GM19240 (cell line): ENCODE data around the gene NEURL4.

Source experiments
- DNase-seq: peaks from one replicate; pipeline ENCODE4 v3.0.0; 2011; ENCODE audit warnings: low spot score; ENCODE audit not compliant: insufficient read length

NEURL4 gene

DNA sequence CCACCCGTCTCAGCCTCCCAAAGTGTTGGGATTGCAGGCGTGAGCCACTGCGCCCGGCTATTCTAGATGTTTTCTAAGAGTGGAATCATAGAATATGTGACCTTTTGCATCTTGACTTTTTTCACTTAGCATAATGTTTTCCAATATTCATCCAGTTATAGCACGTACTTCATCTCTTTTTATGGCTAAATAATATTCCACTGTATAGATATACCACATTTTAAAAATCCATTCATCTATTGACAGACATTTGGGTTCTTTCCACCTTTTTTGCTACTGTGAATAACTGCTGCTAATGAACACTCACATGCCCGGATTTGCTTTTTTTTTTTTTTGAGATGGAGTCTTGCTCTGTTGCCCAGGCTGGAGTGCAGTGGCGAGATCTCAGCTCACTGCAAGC lies 25.0 kb downstream of the NEURL4 start:
- no peak for DNase-seq

DNA sequence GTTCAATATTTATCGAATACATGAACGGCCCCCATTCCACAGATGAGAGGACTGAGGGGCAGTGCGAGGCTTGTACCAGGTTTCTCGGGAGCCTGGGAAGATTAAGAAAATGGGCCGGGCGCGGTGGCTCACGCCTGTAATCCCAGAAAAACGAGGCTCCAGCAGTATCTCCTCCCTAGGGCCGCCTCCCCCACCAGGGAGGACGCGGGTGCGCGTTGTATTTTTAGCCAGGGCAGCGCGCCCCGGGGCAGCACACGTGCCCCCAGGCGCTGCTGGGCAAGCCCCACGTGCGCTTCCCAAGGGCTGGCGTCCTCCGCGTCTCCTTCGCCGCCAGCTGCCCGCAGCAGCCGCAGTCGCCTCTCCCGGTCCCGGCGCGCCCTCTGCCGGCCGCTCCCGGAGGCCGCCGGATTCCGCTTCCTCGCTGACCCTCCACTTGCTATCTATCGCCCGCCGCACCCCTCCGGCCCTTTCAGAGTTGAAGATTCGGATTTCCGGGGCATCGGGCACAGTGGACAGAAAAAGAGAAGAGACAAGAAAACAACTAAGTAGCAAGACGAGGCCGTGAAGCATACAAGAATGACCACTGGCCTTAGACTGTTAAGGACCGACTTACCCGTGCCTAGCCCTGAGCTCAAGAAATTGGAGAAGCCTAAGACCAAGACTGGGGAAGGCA lies 32.8 kb downstream of the NEURL4 start:
- DNase-seq: peak; percentile 79

DNA sequence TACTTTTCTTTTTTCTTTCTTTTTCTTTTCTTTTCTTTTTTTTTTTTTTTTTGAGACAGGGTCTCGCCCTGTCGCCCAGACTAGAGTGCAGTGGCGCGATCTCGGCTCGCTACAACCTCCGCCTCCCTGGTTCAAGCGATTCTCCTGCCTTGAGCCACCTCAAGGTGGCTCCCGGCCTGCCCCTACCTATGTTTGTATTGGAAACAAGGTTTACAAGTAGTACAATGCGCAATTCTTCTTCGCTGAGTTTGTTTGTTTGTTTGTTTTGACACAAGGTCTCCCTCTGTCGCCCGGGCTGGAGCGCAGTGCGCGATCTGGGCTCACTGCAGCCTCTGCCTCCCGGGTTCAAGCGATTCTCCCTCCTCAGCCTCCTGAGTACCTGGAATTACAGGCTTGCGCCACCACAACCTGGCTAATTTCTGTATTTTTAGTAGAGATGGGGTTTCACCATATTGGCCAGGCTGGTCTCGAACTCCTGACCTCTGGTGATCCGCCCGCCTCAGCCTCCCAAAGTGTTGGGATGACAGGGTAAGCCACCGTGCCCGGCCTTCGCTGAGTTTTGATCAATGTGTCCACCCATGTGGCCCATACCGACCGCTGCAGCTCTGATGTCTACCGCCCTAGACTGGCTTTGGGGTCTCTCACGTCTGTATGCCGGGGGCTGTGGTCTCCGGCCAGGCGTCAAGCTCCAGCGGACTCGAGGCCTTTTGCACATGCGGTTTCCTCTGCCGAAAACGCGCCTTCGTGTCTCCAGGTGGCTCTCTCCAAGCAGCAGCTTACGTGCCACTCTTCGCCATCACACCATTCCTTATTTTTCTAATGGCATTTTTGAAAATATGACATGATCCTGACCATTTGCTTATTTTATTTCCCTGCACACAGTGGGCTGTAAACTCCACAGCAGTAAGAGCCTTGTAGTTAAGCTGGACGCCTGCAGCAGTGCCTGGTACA lies 33.6 kb downstream of the NEURL4 start:
- no peak for DNase-seq

DNA sequence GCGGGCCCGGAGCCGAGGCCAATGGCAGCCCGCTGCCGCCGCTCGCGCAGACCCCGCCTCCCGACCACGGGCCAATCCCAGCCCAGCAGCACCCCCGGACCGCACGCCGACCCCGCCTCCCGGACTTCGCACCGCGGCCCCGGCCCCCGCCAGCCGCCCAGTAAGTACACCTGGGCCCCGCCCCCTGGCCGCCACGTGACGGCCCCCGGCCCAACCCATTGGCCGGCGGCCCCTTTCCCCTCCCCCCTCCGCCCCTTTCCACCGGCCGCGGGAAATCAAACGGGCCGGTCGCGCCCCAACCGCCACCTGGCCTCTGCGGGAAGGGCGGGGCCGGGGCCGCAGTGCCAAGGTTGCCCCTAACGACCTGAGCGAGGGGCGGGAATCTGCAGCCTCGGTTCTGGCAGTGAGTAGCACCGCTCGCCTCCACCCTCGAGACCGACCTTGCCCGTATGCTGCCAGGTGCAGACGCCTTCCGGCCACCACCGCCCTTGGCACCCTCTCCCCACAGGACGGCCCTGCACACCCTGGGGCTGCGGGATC lies 34.5 kb downstream of the NEURL4 start, which contains the start of gene YBX2:
YBX2 (minus strand) TSS at position 26 of the 540 bp plus-strand sequence. CDS start 139 bp downstream, outside the sequence.
- DNase-seq: peak; percentile 59

DNA sequence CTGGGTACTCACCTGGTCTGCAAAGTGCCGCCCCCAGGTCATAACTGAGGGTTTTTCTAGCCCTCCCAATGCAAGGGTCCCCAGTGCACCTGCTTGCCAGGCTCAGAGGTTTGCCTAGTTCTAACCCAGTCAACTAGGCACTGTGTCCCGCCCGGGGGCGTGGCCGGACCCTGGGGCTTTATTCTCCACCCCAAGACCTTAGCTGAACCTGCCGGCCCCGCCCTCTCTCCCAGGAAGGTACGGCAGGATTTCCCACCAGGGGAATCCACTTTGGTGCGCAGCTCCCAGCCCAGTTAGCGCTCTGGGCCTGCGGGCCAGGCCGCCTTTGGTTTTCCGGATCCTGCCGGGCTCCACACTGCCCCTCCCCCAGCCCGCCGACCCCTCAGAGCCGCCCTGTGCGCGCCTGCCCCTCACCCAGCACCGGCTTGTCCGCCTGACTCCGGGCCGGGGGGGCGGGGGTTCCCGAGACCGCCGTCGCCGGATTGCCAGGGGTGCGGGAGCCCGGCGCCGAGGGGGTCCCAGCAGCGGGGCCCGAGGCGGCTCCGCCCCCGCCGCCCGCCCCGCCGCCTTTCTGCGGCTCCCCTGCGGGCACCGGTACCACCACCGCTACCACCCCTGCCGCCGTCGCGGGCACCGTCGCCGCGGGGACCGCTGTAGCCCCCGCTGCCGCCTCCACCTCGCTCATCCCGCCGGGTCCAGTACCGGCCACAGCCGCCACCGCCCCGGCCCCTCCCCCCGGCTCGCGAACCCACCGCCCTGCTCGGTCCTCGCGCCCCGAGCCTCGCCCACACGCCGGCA lies 35.1 kb downstream of the NEURL4 start:
- no peak for DNase-seq

DNA sequence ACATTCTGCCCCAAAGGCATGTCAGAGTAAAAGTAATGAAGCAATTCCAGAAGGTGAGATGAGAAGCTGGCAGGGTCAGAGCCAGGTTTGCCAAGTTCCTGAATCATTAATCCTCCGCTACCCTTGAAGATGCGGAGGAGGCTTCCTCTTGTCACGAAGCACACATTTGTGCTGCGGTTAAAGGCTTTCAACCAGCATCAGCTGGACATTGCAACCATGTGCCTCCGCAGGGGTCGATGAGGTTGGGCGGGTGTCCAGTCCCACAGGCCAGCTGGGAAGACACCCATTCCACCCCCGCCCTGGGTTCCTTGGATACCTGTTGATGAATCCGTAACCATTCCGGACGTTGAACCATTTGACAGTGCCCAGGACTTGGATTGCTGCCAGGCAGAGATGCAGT lies 36.0 kb downstream of the NEURL4 start:
- no peak for DNase-seq

DNA sequence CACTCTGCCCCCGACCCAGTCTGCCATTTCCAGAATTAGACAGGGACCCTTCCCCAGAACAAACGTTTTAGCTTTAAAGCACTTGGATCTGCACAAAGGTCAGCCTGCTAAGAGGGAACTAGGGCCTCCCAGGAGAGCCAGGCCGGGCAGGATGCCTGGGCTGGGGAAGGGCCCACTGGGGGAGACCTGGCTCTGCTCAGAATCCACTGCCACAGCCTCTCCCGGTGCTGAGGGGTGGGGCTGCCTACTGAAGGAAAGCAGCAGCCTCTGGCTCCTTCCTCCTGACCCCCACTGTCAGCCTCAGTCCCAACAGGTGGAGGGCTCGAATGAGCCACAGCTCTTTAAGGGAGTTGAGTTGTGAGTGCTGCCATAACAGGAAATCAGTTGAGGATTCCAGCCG lies 36.4 kb downstream of the NEURL4 start:
- no peak for DNase-seq

DNA sequence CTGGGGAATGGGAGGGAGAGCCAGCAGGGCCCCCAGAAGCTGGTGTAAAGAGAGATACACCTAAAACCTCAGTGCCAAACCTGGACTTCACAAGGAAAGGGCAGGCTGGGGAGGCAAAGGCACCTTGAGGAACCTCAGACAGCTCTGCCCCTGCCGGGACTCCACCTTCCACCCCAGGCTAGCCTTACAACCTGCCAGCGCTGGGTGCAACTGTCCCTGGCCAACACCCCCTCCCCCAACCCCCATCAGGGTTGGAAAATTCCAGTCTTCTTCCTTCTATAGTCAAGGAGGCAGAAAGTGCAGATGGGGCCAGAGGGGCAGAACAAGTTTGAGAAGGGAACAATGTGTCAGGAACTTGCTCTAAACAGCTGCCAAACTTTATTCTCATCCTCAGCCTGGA lies 36.9 kb downstream of the NEURL4 start:
- DNase-seq: no peak

DNA sequence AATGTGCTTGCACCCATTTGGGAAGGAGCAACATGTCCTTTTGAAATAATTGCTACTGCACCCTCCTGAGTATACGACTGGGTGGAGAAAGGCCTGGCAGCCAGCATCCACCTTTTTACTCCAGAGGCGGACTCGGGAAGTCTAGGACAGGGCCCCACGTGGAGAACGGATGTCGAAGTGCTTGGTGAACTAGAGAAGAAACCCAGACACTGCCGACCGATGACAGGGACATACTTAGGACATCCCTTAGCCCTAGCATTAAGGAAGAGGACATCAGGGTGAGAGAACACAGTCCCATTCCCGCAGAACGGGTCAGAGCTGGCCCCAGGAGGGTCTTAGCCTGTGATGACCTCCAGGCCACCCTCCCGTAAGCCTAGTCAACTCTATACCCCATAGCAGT lies 38.5 kb downstream of the NEURL4 start:
- DNase-seq: no peak

DNA sequence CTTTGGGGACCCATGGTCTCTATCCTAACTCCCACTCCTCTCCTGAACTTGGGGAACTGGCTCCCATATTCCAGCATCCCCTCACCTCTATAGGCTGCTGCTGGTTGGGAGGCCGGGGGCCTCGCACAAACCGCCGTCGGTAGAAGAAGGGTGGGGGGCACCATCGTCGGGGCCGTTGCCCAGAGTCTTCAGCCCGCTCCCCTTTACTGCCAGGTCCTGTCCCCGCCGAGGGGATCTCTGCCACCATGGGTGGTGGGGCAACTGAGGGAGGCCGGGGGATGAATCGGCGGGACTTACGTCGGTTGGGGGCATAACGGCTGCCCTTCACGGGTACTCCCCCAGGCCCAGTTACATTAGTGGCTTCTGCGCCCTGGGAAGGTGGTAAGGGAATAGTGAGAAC lies 39.0 kb downstream of the NEURL4 start:
- no peak for DNase-seq

DNA sequence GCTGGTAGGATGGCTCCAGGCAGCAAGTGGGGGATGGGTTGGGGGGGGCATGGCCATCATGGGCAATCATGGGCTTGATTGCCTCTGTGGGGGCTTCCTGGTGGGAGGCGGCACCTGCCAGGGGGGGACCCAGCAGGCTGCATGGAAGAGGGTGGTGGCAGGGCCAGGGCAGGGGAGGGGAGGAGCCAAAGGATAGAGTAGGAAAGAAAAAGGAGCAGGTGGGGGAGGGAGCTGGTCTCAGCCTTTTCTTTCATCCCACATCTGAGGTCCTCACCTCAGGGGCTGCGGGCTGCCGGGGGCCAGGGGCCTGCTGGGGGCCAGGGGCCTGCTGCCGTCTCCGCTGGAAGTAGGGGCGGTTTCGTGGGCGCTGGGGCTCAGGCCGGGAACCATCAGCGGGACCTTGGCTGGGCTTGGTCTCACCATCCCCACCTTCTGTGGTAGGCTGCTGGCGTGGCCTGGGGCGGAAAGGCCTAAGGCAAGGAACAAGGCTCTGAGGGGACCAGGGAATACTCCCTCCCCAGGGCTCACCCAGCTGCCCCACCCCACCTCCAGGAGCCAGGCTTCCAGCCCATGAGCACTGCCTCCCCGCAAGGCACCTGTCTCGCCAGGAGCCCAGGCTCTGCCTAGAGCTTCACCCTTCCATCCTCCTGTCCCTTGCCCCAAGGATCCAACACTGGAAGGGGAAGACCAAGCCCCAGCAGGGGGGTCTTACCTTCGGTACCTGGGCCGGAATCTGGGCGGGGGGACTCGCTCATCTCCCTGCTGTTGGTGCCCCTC lies 39.7 kb downstream of the NEURL4 start:
- DNase-seq: no peak

DNA sequence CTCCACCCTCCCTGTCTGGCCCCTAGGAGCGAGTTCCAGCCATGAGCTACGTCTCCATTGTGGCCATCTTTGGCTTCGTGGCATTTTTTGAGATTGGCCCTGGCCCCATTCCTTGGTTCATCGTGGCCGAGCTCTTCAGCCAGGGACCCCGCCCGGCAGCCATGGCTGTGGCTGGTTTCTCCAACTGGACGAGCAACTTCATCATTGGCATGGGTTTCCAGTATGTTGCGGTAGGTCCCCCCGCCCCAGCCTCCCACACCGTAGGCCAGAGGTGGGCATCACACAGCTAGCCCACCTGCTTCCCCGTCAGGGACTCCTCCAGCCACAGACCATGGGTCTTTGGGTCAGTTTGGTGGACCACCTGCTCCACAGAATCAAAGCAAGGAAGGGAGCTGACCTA lies 43.5 kb downstream of the NEURL4 start:
- no peak for DNase-seq

DNA sequence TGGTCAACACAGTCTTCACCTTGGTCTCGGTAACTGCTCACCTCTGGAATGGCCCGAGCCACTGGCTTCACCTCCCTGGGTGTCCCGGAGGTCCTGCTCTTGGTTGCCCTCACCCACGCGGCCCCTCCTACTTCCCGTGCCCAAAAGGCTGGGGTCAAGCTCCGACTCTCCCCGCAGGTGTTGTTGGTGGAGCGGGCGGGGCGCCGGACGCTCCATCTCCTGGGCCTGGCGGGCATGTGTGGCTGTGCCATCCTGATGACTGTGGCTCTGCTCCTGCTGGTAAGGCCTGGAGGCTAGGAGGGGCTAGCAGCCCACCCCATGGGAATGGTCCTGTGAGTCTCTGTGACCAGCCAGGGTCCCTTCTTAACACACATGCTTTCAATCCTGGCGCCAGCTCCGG lies 44.2 kb downstream of the NEURL4 start:
- DNase-seq: no peak

DNA sequence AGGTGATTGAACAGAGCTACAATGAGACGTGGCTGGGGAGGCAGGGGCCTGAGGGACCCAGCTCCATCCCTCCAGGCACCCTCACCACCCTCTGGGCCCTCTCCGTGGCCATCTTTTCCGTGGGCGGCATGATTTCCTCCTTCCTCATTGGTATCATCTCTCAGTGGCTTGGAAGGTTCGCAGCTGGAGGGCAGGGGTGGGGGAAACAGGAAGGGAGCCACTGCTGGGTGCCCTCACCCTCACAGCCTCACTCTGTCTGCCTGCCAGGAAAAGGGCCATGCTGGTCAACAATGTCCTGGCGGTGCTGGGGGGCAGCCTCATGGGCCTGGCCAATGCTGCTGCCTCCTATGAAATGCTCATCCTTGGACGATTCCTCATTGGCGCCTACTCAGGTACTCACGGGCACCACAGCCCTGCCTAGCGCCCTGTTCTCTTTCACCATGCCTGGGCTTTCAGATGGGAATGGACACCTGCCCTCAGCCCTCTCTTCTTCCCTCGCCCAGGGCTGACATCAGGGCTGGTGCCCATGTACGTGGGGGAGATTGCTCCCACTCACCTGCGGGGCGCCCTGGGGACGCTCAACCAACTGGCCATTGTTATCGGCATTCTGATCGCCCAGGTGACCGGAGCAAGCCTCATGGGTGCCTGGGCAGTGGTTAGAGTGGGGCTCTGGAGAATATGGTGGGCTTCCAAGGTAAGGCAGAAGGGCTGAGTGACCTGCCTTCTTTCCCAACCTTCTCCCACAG lies 45.5 kb downstream of the NEURL4 start:
- no peak for DNase-seq

DNA sequence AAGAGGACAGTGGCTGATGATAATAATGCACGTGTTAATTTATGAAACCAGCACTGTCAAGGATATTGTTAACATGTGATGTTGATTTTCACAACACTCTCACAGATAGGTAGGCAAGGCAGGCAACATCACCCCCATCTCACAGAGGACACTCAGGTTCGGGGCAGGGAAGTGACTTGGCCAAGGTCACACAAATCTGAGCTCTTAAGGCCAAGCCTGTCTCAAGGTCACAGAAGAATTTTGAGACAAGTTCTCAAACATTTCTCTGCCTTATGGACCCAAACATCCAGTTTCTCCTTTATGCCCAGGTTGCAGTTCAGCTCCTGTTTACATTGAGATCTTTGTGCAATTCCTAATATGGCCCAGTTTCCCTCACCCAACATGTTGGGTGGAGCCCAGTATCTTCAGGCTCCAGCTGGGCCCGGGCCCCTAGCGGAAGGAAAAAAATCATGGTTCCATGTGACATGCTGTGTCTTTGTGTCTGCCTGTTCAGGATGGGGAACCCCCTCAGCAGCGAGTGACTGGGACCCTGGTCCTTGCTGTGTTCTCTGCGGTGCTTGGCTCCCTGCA lies 46.3 kb downstream of the NEURL4 start:
- DNase-seq: no peak

DNA sequence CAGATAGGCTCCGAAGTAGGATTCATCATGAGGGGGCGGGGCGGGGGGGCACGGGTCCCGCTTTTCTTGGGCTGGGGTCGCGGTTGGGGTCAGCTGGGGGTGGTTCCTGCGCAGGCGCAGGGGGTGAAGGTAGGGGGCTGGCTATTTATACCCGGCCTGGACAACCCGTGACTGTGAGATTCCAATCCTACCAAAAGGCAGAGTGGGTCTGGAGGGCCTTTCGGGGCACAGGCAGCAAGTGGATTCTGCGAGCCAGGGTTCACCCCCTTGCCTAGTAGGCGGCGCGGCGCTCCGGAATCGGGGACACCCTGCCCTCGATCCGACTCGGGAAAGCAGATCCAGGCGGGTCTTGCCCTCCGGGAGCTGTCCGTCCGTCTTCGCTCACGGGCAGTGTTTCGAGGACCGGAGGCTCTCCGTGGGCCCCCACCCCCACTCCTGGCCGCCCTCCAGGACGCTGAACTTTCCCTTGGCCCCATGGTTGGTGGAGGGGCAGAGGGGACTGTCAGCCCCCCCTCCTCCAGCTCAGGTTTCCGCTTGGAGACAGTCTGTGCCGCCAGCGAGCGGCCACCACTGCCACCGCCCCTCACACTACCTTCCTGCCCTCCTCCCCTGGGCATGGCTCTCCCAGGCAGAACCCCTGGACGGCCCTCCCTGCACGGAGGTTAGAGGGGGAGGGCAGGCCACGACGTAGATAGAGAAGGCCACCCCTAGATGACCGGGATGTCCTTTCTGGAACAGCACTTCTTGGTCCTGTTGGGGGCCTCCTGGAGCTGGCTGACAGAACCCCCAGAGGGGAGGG lies 47.0 kb downstream of the NEURL4 start:
- no peak for DNase-seq

DNA sequence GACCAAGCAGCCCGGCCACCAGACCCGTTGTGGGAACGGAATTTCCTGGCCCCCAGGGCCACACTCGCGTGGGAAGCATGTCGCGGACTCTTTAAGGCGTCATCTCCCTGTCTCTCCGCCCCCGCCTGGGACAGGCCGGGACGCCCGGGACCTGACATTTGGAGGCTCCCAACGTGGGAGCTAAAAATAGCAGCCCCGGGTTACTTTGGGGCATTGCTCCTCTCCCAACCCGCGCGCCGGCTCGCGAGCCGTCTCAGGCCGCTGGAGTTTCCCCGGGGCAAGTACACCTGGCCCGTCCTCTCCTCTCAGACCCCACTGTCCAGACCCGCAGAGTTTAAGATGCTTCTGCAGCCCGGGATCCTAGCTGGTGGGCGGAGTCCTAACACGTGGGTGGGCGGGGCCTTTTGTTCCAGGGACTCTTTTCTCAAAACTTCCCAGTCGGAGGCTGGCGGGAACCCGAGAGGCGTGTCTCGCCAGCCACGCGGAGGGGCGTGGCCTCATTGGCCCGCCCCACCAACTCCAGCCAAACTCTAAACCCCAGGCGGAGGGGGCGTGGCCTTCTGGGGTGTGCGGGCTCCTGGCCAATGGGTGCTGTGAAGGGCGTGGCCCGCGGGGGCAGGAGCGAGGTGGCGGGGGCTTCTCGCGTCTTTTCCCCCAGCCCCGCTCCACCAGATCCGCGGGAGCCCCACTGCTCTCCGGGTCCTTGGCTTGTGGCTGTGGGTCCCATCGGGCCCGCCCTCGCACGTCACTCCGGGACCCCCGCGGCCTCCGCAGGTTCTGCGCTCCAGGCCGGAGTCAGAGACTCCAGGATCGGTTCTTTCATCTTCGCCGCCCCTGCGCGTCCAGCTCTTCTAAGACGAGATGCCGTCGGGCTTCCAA lies 47.8 kb downstream of the NEURL4 start, which contains the start of gene SLC2A4:
SLC2A4 (plus strand) TSS at position 645 of the 879 bp plus-strand sequence; CDS start at position 862, 217 bp downstream.
- peak; percentile 97 for DNase-seq
